ENCODE measurements around the gene GLIPR1L2.

GLIPR1L2 gene

GRCh38 chr12:75460204-75460603, 69.3 kb downstream of the GLIPR1L2 start:
- TF ChIP-seq CTCF (IDR thresholded peaks at IDR 0.05; ENCODE audit: low read depth, low read length), result no peak
- H3K4me3 ChIP-seq (ENCODE audit: low read depth, low read length), result no peak overlapping the region
- in situ Hi-C loops (cut with HindIII; ENCODE audit: low sequenced_read_pairs), result no loop called here
- DNase-seq (ENCODE audit: low read depth, low spot score), result no peak

DNA sequence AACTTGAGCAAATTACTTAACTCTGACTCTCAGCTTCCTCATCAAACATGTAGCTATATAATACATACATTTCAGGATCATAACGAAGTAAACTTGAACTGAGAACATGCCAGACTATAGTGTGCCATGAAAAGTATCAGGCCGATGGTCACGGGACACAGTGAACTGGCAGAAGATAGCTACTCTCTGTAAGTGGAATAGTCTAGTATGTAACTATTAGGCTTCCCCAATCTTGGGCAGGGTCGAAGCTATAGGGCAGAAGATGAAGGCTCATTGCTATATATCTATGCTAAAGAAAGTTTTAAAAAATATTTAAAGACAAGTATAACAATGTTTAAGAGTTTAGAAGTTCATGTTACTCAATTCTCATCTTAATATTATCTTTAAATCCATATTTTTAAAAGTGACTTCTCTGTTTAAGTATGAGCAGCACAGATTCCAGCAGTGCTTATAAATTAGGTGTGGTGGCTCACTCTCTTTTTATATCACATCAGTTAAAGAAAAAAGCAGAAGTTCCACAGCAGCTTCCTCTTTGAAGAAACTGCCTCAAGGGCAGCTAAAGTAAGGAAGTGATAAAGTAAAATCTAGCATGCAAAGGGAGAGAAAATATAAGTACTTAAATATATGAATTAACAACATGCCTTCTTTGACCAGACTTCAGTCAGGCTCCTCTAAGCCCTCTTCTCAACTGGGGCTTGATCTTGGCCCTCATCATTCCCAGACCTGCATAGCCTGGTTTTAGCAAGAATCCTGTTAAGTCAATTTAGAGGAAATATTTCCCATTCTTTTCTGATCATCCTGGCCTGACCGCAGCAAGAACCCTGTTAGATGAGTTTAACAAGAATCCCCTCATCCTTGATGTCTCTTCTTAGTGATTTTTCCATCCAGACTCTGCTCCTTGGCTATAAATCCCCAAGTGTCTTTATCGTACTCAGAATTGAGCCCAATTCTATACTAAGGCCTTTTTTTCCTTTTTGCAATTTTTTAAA, 81.3 kb downstream of the GLIPR1L2 start:
- DNase-seq (ENCODE audit: low read depth, low spot score), result no peak
- in situ Hi-C loops (cut with HindIII; ENCODE audit: low sequenced_read_pairs), result no loop called here
- H3K4me3 ChIP-seq (ENCODE audit: low read depth, low read length), result no peak overlapping the region
- no peak for TF ChIP-seq CTCF (IDR thresholded peaks at IDR 0.05; ENCODE audit: low read depth, low read length)

- in situ Hi-C loops (cut with HindIII; ENCODE audit: low sequenced_read_pairs), result no loop called here
- H3K4me3 ChIP-seq (ENCODE audit: low read depth, low read length), result no peak overlapping the region
- TF ChIP-seq CTCF (IDR thresholded peaks at IDR 0.05; ENCODE audit: low read depth, low read length), result no peak
- no peak for DNase-seq (ENCODE audit: low read depth, low spot score)
These were observed 83.2 kb downstream of the GLIPR1L2 start for GRCh38 chr12:75474116-75474515.

DNA sequence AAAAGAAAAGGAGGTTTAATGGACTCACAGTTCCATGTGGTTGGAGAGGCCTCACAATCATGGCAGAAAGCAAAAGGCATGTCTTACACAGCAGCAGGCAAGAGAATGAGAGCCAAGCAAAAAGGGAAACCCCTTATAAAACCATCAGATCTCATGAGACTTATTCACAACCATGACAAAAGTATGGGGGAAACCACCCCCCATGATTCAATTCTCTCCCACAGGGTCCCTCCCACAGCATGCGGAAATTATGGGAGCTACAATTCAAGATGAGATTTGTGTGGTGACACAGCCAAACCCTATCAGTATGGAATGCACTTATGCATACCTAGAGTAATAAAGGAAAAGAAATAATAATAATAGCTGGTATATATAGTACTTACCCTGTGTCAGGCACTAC, 85.2 kb downstream of the GLIPR1L2 start:
- no peak overlapping the region for H3K4me3 ChIP-seq (ENCODE audit: low read depth, low read length)
- in situ Hi-C loops (cut with HindIII; ENCODE audit: low sequenced_read_pairs), result no loop called here
- no peak for DNase-seq (ENCODE audit: low read depth, low spot score)
- no peak for TF ChIP-seq CTCF (IDR thresholded peaks at IDR 0.05; ENCODE audit: low read depth, low read length)

DNA sequence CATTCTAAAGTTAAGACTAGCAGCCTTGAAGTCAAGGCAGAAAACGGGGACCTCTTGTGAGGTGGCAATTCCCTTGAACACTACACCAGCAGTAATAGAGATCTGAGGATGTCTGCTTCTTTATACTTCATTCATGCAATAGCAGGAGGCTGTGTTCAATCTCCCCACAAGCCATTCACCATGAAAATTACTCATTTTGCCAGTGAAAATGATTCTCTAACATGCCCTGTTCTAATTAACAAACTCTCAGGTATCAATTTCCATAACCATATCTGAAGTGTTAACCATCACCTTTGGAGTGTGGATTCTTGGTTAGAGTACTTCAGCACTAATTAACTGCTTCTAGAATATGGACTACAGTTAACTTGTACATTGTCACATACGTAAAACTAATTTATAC, 86.2 kb downstream of the GLIPR1L2 start:
- TF ChIP-seq CTCF (IDR thresholded peaks at IDR 0.05; ENCODE audit: low read depth, low read length), result no peak
- DNase-seq (ENCODE audit: low read depth, low spot score), result no peak
- in situ Hi-C loops (cut with HindIII; ENCODE audit: low sequenced_read_pairs), result no loop called here

DNA sequence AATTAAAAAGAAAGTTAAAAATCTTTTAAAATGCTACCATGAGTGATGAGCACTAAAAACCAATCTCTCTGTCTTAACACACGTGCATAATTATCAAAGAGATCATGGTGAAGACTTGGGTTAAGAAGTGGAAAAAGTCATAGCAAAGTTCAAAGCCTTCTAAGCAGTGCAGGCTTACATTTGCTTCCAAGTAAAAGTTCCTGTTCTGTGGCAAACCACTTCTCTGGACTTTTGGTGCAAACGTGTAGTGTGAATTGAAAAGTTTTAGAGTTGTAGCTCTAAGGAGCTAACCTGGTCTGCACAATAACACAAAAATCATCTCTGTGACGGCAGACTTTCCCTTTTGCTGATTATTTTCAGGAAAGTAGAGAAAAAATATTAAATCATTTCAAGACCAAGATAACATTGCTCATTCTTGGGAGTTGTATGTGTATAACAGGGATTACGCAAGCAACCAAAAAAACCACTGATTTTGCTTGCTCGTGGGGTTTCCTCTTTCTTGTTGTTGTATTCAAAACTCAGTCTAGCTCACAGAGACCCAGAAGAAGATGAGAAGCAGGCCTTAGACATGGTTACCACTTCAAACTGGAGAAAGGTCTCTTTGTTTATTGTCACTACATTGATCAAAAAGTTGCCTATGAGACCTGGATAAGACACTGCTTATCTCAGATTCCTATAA, 87.4 kb downstream of the GLIPR1L2 start:
- peak; percentile 46 for DNase-seq (ENCODE audit: low read depth, low spot score)
- no peak overlapping the region for H3K4me3 ChIP-seq (ENCODE audit: low read depth, low read length)
- in situ Hi-C loops (cut with HindIII; ENCODE audit: low sequenced_read_pairs), result no loop called here
- no peak for TF ChIP-seq CTCF (IDR thresholded peaks at IDR 0.05; ENCODE audit: low read depth, low read length)

More for the DNA sequence above, 86.2 kb downstream of the GLIPR1L2 start:
- no peak overlapping the region for H3K4me3 ChIP-seq (ENCODE audit: low read depth, low read length)

Data from astrocyte of the spinal cord (primary cell).